Measurements from ENCODE around the gene SORL1. TPM values are rescaled to one million over a fixed set of nuclear protein-coding genes. Genes with fewer than 3 reads are reported as not detected.
A peak's percentile ranks its signal among the peaks of the same experiment; 100 is the strongest.

SORL1 gene
- total RNA-seq, 1 experiment from 2014 or later = 37.6 TPM

- no peak for DNase-seq (ENCODE audit: low read depth, low spot score)
- in situ Hi-C loops (cut with HindIII; ENCODE audit: low pct_unique_long_range_greater_than_20kb, low sequenced_read_pairs) = no loop called here
Measured at GRCh38 chr11:121421149-121421901, 30.8 kb upstream of the SORL1 start.

DNA sequence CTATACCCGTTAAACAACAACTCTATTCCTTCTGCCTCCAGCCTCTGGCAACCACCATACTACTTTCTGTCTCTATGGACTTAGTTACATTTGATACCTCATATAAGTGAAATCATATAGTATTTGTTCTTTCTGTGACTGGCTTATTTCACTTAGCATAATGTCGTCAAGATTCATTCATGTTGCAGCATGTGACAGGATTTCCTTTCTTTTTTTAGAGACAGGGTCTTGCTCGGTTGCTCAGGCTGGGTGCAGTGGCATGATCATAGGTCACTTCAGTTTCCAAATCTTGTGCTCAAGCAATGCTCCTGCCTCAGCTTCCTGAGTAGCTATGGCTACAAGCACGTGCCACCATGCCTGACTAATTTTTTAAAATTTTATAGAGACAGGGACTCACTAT lies 29.4 kb upstream of the SORL1 start:
- in situ Hi-C loops (cut with HindIII; ENCODE audit: low pct_unique_long_range_greater_than_20kb, low sequenced_read_pairs) = no loop called here
- peak; percentile 33 for DNase-seq (ENCODE audit: low read depth, low spot score)

GRCh38 chr11:121425828-121426227 lies 26.3 kb upstream of the SORL1 start:
- DNase-seq (ENCODE audit: low read depth, low spot score) = no peak
- in situ Hi-C loops (cut with HindIII; ENCODE audit: low pct_unique_long_range_greater_than_20kb, low sequenced_read_pairs) = no loop called here

DNA sequence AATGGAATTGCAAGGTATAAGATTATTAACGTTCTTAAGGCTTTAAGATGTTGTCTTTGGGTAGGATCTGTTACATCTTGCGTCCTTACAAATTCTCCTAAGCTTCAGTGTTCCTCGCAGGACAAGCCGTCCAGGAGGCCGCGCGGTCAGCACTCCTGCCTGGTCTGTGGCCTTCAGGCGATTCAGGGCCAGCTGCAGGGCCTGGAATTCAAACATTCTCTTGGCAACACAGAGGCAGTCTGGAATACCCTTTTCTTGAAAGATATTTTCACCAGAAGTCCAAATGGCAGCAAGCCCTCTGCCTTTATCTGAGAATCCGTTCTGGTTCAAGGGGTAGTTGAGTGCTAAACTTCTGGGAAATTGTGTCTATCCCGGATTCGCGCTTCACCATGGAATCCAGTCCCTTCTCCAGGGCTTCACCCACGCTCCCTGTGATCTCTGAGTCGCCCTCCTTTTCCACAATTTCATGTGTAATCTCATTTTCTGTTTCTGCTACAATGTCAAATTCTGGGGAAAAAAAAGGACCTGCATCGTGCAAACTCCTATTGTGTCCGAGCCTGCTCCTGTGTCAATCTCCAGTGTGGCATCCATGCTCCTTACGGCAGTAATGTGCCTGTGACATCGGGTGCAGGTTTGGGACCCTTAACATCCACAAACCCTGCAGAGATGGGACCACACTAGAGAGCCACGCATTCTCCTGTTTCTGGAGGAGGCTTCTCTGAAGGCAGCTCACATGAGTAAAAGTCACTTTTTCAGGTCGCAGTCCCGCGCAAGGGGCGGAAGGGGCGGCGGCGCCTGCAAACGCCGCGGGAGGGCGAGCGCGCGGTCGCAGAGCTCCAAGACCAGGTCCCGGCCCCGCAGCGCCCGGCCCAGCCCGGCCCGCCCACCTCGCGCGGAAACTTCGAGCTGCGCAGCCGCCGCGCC lies 25.4 kb upstream of the SORL1 start:
- in situ Hi-C loops (cut with HindIII; ENCODE audit: low pct_unique_long_range_greater_than_20kb, low sequenced_read_pairs) = no loop called here
- DNase-seq (ENCODE audit: low read depth, low spot score) = no peak

DNA sequence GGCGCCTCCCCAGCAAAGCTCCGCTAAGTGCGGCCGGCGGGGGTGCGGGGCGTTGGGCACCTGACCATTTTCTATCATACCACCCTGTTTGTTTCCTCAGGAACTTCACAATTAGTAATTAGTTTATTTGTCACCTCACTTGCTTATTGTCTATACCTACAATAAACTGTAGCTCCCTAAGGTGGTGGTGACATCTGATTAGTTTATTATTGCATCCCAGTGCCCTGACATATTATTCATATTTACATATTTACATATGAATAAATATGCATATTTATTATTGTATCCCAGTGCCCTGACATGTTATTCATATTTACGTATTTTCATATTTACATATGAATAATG lies 24.7 kb upstream of the SORL1 start:
- no peak for DNase-seq (ENCODE audit: low read depth, low spot score)
- in situ Hi-C loops (cut with HindIII; ENCODE audit: low pct_unique_long_range_greater_than_20kb, low sequenced_read_pairs) = no loop called here

GRCh38 chr11:121429556-121429955 lies 22.6 kb upstream of the SORL1 start:
- in situ Hi-C loops (cut with HindIII; ENCODE audit: low pct_unique_long_range_greater_than_20kb, low sequenced_read_pairs) = no loop called here
- DNase-seq (ENCODE audit: low read depth, low spot score) = no peak

GRCh38 chr11:121431820-121432526 lies 20.1 kb upstream of the SORL1 start:
- in situ Hi-C loops (cut with HindIII; ENCODE audit: low pct_unique_long_range_greater_than_20kb, low sequenced_read_pairs) = no loop called here
- DNase-seq (ENCODE audit: low read depth, low spot score) = no peak

DNA sequence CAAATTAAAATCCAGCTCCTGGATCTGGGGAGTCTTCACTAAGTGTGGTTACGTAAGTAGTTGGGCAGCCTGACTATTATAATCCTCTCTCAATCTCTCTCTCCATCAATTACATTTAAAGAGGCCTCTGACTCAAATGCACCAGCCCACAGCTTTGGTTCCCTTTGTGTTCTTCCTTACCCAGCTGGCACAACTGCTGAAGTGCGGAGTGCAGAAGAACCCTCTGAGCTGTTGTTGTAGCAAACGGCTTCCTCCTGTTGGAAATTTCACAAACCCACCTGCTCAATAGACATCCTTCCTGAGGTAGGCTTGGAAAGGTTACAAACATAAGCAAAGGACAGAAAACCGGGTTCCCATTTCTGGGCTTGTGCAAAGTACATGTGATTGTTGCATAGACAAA lies 17.0 kb upstream of the SORL1 start:
- DNase-seq (ENCODE audit: low read depth, low spot score) = no peak
- in situ Hi-C loops (cut with HindIII; ENCODE audit: low pct_unique_long_range_greater_than_20kb, low sequenced_read_pairs) = no loop called here

DNA sequence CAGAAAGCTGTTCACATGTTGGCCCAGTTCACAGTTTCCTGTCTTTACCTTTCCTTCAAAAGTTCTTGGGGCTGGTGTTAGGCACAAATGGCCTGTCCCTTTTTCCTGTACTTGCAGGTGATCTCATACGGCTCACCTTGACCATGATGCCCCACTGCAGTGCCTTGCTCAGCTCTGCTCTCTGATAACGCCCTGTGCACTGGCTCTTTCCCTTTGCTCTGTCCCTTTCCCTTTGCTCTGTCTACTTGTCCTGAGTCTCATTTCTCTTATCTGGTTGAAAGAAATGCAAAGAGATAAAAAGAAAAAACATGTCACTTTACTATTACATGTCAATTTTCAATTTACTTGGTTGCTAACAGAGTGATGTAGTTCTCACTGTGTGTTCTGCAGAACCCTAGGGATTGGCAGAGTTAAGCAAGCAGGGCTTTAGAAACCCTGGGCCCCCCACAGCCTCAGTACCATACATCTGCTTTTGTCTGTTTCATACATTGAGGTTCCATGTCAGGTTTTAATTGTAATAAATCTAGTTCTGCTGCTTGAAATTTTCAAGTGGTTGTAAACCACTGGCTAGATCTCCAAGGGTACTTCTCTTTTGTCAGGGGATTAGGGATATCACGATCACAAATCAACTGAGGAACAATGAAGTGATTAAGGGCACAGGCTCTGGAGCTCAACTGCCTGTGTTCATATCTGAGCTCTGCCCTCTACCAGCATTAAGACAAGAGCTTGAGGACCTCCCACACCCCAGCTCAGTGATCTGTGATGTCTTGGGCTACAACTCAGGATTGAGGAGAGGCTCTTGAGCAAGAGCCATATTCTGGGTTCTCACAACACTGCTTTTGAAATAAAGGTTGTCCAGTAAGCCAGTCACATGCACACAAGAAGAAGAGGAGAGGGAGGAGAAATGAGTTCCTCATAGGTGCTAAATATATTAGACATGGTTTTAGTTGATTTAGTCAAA lies 16.3 kb upstream of the SORL1 start:
- in situ Hi-C loops (cut with HindIII; ENCODE audit: low pct_unique_long_range_greater_than_20kb, low sequenced_read_pairs) = no loop called here
- DNase-seq (ENCODE audit: low read depth, low spot score) = no peak

- no peak for DNase-seq (ENCODE audit: low read depth, low spot score)
- in situ Hi-C loops (cut with HindIII; ENCODE audit: low pct_unique_long_range_greater_than_20kb, low sequenced_read_pairs) = no loop called here
Measured at GRCh38 chr11:121437018-121437685, 15.0 kb upstream of the SORL1 start.

GRCh38 chr11:121437686-121438078 lies 14.4 kb upstream of the SORL1 start:
- DNase-seq (ENCODE audit: low read depth, low spot score) = no peak
- in situ Hi-C loops (cut with HindIII; ENCODE audit: low pct_unique_long_range_greater_than_20kb, low sequenced_read_pairs) = no loop called here

GRCh38 chr11:121439337-121439736 lies 12.8 kb upstream of the SORL1 start:
- in situ Hi-C loops (cut with HindIII; ENCODE audit: low pct_unique_long_range_greater_than_20kb, low sequenced_read_pairs) = no loop called here
- DNase-seq (ENCODE audit: low read depth, low spot score) = no peak

- in situ Hi-C loops (cut with HindIII; ENCODE audit: low pct_unique_long_range_greater_than_20kb, low sequenced_read_pairs) = no loop called here
- DNase-seq (ENCODE audit: low read depth, low spot score) = no peak
Measured at GRCh38 chr11:121439759-121440158, 12.4 kb upstream of the SORL1 start.

GRCh38 chr11:121441521-121441920 lies 10.6 kb upstream of the SORL1 start:
- no peak for DNase-seq (ENCODE audit: low read depth, low spot score)
- in situ Hi-C loops (cut with HindIII; ENCODE audit: low pct_unique_long_range_greater_than_20kb, low sequenced_read_pairs) = no loop called here

- in situ Hi-C loops (cut with HindIII; ENCODE audit: low pct_unique_long_range_greater_than_20kb, low sequenced_read_pairs) = no loop called here
- no peak for DNase-seq (ENCODE audit: low read depth, low spot score)
Measured at GRCh38 chr11:121443688-121444275, 8.3 kb upstream of the SORL1 start.

- in situ Hi-C loops (cut with HindIII; ENCODE audit: low pct_unique_long_range_greater_than_20kb, low sequenced_read_pairs) = no loop called here
- DNase-seq (ENCODE audit: low read depth, low spot score) = no peak
Measured at GRCh38 chr11:121444526-121444925, 7.6 kb upstream of the SORL1 start.

All from SK-MEL-5 (cell line).